ENCODE data around the gene SPSB2. TPM values are rescaled to one million over a fixed set of nuclear protein-coding genes. Genes with fewer than 3 reads are reported as not detected.
A peak's percentile ranks its signal among the peaks of the same experiment; 100 is the strongest.

The SPSB2 gene
- total and polyA plus RNA-seq, 2 experiments from 2014 or later: 8.2 to 13.1 TPM

GRCh38 chr12:6905414-6906040 lies 32.4 kb upstream of the SPSB2 start:
- no peak overlapping the region for H3K27ac Mint-ChIP-seq
- peaks cover 2% of the 10 kb centered on the region for H3K27me3 Mint-ChIP-seq (ENCODE audit: insufficient read depth, low read depth, poor library complexity)
- Histone ChIP-seq H3K9me2 (ENCODE audit: insufficient read depth) (no peaks in the 10 kb centered on the region), H2AFZ (peak overlapping the region; percentile 57), H3K27me3 (ENCODE audit: insufficient read depth) (no peaks in the 10 kb centered on the region), H3K4me3 (peak overlapping the region; percentile 67), H3K4me1 (ENCODE audit: insufficient read depth) (peaks cover 17% of the 10 kb centered on the region), H3K79me2 (replicated peaks; ENCODE audit: insufficient read depth) (no peaks in the 10 kb centered on the region), H3K27ac (ENCODE audit: low read depth) (peak overlapping the region; percentile 88), H3F3A (replicated peaks; ENCODE audit: low read depth) (peaks cover 6% of the 10 kb centered on the region; the same call in 1 of the 2 replicates), H3K4me2 (peak overlapping the region; percentile 91), H4K20me1 (replicated peaks; ENCODE audit: insufficient read depth) (no peaks in the 10 kb centered on the region), H3K36me3 (ENCODE audit: insufficient read depth) (no peaks in the 10 kb centered on the region)
- H3K4me1 Mint-ChIP-seq: no peaks in the 10 kb centered on the region; the same call in 2 of the 3 replicates
- H3K9me3 Mint-ChIP-seq: no peaks in the 10 kb centered on the region
- H3K36me3 Mint-ChIP-seq (ENCODE audit: low read depth): no peaks in the 10 kb centered on the region
- TF ChIP-seq STAT1 (IDR thresholded peaks at IDR 0.05; ENCODE audit: unreplicated experiment) (no peak), POLR2AphosphoS5 (IDR thresholded peaks at IDR 0.05; ENCODE audit: low read depth) (no peak), EZH2phosphoT487 (IDR thresholded peaks at IDR 0.05; ENCODE audit: unreplicated experiment) (no peak), ZNF114 (CRISPR knock-in tag; IDR thresholded peaks at IDR 0.05) (no peak), ZNF331 (CRISPR knock-in tag; IDR thresholded peaks at IDR 0.05; ENCODE audit: low read depth) (no peak), NANOG (IDR thresholded peaks at IDR 0.05; ENCODE audit: borderline replicate concordance) (no peak), CTCF (conservative IDR thresholded peaks at IDR 0.05; ENCODE audit: low read depth in 2 of 2) (no peak)
- ATAC-seq (no peak), DNase-seq (ENCODE audit: low spot score) (no peak)
- H3K4me3 Mint-ChIP-seq: no peak overlapping the region

- Histone ChIP-seq H3K4me2 (peak within 1 kb of the TSS; percentile 91), H3K27ac (ENCODE audit: low read depth) (peak within 1 kb of the TSS; percentile 88), H3K9me2 (ENCODE audit: insufficient read depth) (no peaks in the 10 kb centered on the region), H3K27me3 (ENCODE audit: insufficient read depth) (no peaks in the 10 kb centered on the region), H3K36me3 (ENCODE audit: insufficient read depth) (no peaks in the 10 kb centered on the region), H3K4me3 (peak within 1 kb of the TSS; percentile 67), H4K20me1 (replicated peaks; ENCODE audit: insufficient read depth) (no peaks in the 10 kb centered on the region), H2AFZ (peak within 1 kb of the TSS; percentile 57), H3F3A (replicated peaks; ENCODE audit: low read depth) (peaks cover 6% of the 10 kb centered on the region; the same call in 1 of the 2 replicates), H3K79me2 (replicated peaks; ENCODE audit: insufficient read depth) (no peaks in the 10 kb centered on the region), H3K4me1 (ENCODE audit: insufficient read depth) (peaks cover 17% of the 10 kb centered on the region)
- Mint-ChIP-seq H3K36me3 (ENCODE audit: low read depth) (no peaks in the 10 kb centered on the region), H3K27ac (no peak within 1 kb of the TSS; the same call in 1 of the 2 replicates), H3K4me1 (no peaks in the 10 kb centered on the region; the same call in 1 of the 3 replicates), H3K4me3 (no peak within 1 kb of the TSS), H3K9me3 (no peaks in the 10 kb centered on the region), H3K27me3 (ENCODE audit: insufficient read depth, low read depth, poor library complexity) (peaks cover 2% of the 10 kb centered on the region)
- ATAC-seq (peak; percentile 96), DNase-seq (ENCODE audit: low spot score) (peak; percentile 100)
- TF ChIP-seq NANOG (IDR thresholded peaks at IDR 0.05; ENCODE audit: borderline replicate concordance) (no peak), EZH2 (IDR thresholded peaks at IDR 0.05; ENCODE audit: low read depth, unreplicated experiment) (no peak), CTCF (conservative IDR thresholded peaks at IDR 0.05; ENCODE audit: low read depth in 2 of 2) (no peak), STAT1 (IDR thresholded peaks at IDR 0.05; ENCODE audit: unreplicated experiment) (no peak)
Measured at GRCh38 chr12:6904280-6905276, 31.5 kb upstream of the SPSB2 start, which contains the start of gene LRRC23. TSS of gene LRRC23 (plus strand) at chr12:6904822. CDS start at chr12:6905634, 812 bp downstream.

Data from GM23338 (cell line).